Measurements from ENCODE around the gene DIAPH2. TPM values are rescaled to one million over a fixed set of nuclear protein-coding genes. Genes with fewer than 3 reads are reported as not detected.

DIAPH2 gene
- total RNA-seq, 1 experiment from 2014 or later, result 0.89 TPM

- no peaks in the 10 kb centered on the region for H3K27me3 ChIP-seq (ENCODE audit: low read length)
- peaks cover 49% of the 10 kb centered on the region for H3K4me1 ChIP-seq (ENCODE audit: low read length)
- no peaks in the 10 kb centered on the region for H3K9me2 ChIP-seq (replicated peaks; ENCODE audit: insufficient read depth, low read length)
- H2AFZ ChIP-seq (ENCODE audit: low read length), result peak overlapping the region; percentile 17; the same call in 1 of the 2 replicates
- H3K36me3 ChIP-seq (ENCODE audit: insufficient read depth, low read length), result no peaks in the 10 kb centered on the region
- H4K20me1 ChIP-seq (ENCODE audit: insufficient read depth, low read depth, low read length), result no peaks in the 10 kb centered on the region
- peak overlapping the region; percentile 24 for H3K4me2 ChIP-seq (ENCODE audit: low read depth, low read length, poor library complexity, severe bottlenecking)
- no peaks in the 10 kb centered on the region for H3K9me3 ChIP-seq (ENCODE audit: low read length)
- DNase-seq, result peak; percentile 62
- peak overlapping the region; percentile 66 for H3K27ac ChIP-seq (ENCODE audit: low read length)
- H3K4me3 ChIP-seq (ENCODE audit: low read length), result no peak overlapping the region
- no peaks in the 10 kb centered on the region for H3K79me2 ChIP-seq (ENCODE audit: low read length)
- no peak overlapping the region for H3K9ac ChIP-seq (ENCODE audit: low read length)
Observed at GRCh38 chrX:97334850-97335249, 650.2 kb downstream of the DIAPH2 start.

GRCh38 chrX:97344724-97345123 lies 660.1 kb downstream of the DIAPH2 start:
- H3K4me2 ChIP-seq (ENCODE audit: low read depth, low read length, poor library complexity, severe bottlenecking), result peak overlapping the region; percentile 43
- no peaks in the 10 kb centered on the region for H3K9me2 ChIP-seq (replicated peaks; ENCODE audit: insufficient read depth, low read length)
- no peaks in the 10 kb centered on the region for H3K27me3 ChIP-seq (ENCODE audit: low read length)
- no peaks in the 10 kb centered on the region for H3K36me3 ChIP-seq (ENCODE audit: insufficient read depth, low read length)
- peak overlapping the region; percentile 44 for H3K27ac ChIP-seq (ENCODE audit: low read length)
- DNase-seq, result no peak
- H3K4me1 ChIP-seq (ENCODE audit: low read length), result peaks cover 48% of the 10 kb centered on the region
- no peaks in the 10 kb centered on the region for H3K79me2 ChIP-seq (ENCODE audit: low read length)
- peak overlapping the region; percentile 7; the same call in 1 of the 2 replicates for H3K9ac ChIP-seq (ENCODE audit: low read length)
- H4K20me1 ChIP-seq (ENCODE audit: insufficient read depth, low read depth, low read length), result no peaks in the 10 kb centered on the region
- H3K9me3 ChIP-seq (ENCODE audit: low read length), result no peaks in the 10 kb centered on the region
- H2AFZ ChIP-seq (ENCODE audit: low read length), result 0 out of 2 replicates have a peak overlapping the region, but pooled peaks have one; percentile 30
- peak overlapping the region; percentile 13; the same call in 1 of the 2 replicates for H3K4me3 ChIP-seq (ENCODE audit: low read length)

- H3K27ac ChIP-seq (ENCODE audit: low read length), result no peak overlapping the region
- H3K4me2 ChIP-seq (ENCODE audit: low read depth, low read length, poor library complexity, severe bottlenecking), result no peak overlapping the region
- no peak overlapping the region for H2AFZ ChIP-seq (ENCODE audit: low read length)
- H3K4me1 ChIP-seq (ENCODE audit: low read length), result peaks cover 35% of the 10 kb centered on the region
- H3K9ac ChIP-seq (ENCODE audit: low read length), result no peak overlapping the region
- no peak overlapping the region for H3K4me3 ChIP-seq (ENCODE audit: low read length)
- H4K20me1 ChIP-seq (ENCODE audit: insufficient read depth, low read depth, low read length), result no peaks in the 10 kb centered on the region
- H3K79me2 ChIP-seq (ENCODE audit: low read length), result no peaks in the 10 kb centered on the region
- H3K9me3 ChIP-seq (ENCODE audit: low read length), result no peaks in the 10 kb centered on the region
- no peak for DNase-seq
- H3K27me3 ChIP-seq (ENCODE audit: low read length), result no peaks in the 10 kb centered on the region
- no peaks in the 10 kb centered on the region for H3K9me2 ChIP-seq (replicated peaks; ENCODE audit: insufficient read depth, low read length)
- no peaks in the 10 kb centered on the region for H3K36me3 ChIP-seq (ENCODE audit: insufficient read depth, low read length)
Observed at GRCh38 chrX:97358941-97359340, 674.3 kb downstream of the DIAPH2 start.

GRCh38 chrX:97363843-97364242 lies 679.2 kb downstream of the DIAPH2 start:
- peak overlapping the region; percentile 86 for H3K27ac ChIP-seq (ENCODE audit: low read length)
- no peaks in the 10 kb centered on the region for H4K20me1 ChIP-seq (ENCODE audit: insufficient read depth, low read depth, low read length)
- peaks cover 28% of the 10 kb centered on the region for H3K4me1 ChIP-seq (ENCODE audit: low read length)
- peak overlapping the region; percentile 47; the same call in 1 of the 2 replicates for H2AFZ ChIP-seq (ENCODE audit: low read length)
- no peaks in the 10 kb centered on the region for H3K27me3 ChIP-seq (ENCODE audit: low read length)
- peak; percentile 54 for DNase-seq
- no peaks in the 10 kb centered on the region for H3K36me3 ChIP-seq (ENCODE audit: insufficient read depth, low read length)
- H3K4me3 ChIP-seq (ENCODE audit: low read length), result no peak overlapping the region
- no peaks in the 10 kb centered on the region for H3K9me3 ChIP-seq (ENCODE audit: low read length)
- H3K9me2 ChIP-seq (replicated peaks; ENCODE audit: insufficient read depth, low read length), result no peaks in the 10 kb centered on the region
- H3K79me2 ChIP-seq (ENCODE audit: low read length), result no peaks in the 10 kb centered on the region
- H3K9ac ChIP-seq (ENCODE audit: low read length), result 0 out of 2 replicates have a peak overlapping the region, but pooled peaks have one; percentile 17
- peak overlapping the region; percentile 50 for H3K4me2 ChIP-seq (ENCODE audit: low read depth, low read length, poor library complexity, severe bottlenecking)

- Histone ChIP-seq H3K4me1 (ENCODE audit: low read length) (peaks cover 46% of the 10 kb centered on the region), H3K4me2 (ENCODE audit: low read depth, low read length, poor library complexity, severe bottlenecking) (no peak overlapping the region), H2AFZ (ENCODE audit: low read length) (no peak overlapping the region), H3K27me3 (ENCODE audit: low read length) (no peaks in the 10 kb centered on the region), H3K9me3 (ENCODE audit: low read length) (no peaks in the 10 kb centered on the region), H3K79me2 (ENCODE audit: low read length) (no peaks in the 10 kb centered on the region), H3K9ac (ENCODE audit: low read length) (no peak overlapping the region), H3K36me3 (ENCODE audit: insufficient read depth, low read length) (no peaks in the 10 kb centered on the region), H4K20me1 (ENCODE audit: insufficient read depth, low read depth, low read length) (no peaks in the 10 kb centered on the region), H3K27ac (ENCODE audit: low read length) (peak overlapping the region; percentile 60), H3K9me2 (replicated peaks; ENCODE audit: insufficient read depth, low read length) (no peaks in the 10 kb centered on the region), H3K4me3 (ENCODE audit: low read length) (no peak overlapping the region)
- no peak for DNase-seq
Observed at GRCh38 chrX:97366237-97366636, 681.6 kb downstream of the DIAPH2 start.

- Histone ChIP-seq H3K9me2 (replicated peaks; ENCODE audit: insufficient read depth, low read length) (no peaks in the 10 kb centered on the region), H3K4me1 (ENCODE audit: low read length) (peaks cover 55% of the 10 kb centered on the region), H3K4me3 (ENCODE audit: low read length) (no peak overlapping the region), H3K9me3 (ENCODE audit: low read length) (no peaks in the 10 kb centered on the region), H3K4me2 (ENCODE audit: low read depth, low read length, poor library complexity, severe bottlenecking) (no peak overlapping the region), H3K36me3 (ENCODE audit: insufficient read depth, low read length) (no peaks in the 10 kb centered on the region), H3K79me2 (ENCODE audit: low read length) (no peaks in the 10 kb centered on the region), H3K27me3 (ENCODE audit: low read length) (no peaks in the 10 kb centered on the region), H3K27ac (ENCODE audit: low read length) (peak overlapping the region; percentile 60), H4K20me1 (ENCODE audit: insufficient read depth, low read depth, low read length) (no peaks in the 10 kb centered on the region), H3K9ac (ENCODE audit: low read length) (no peak overlapping the region), H2AFZ (ENCODE audit: low read length) (no peak overlapping the region)
- DNase-seq, result no peak
Observed at GRCh38 chrX:97367125-97367524, 682.5 kb downstream of the DIAPH2 start.

- no peaks in the 10 kb centered on the region for H3K9me2 ChIP-seq (replicated peaks; ENCODE audit: insufficient read depth, low read length)
- no peaks in the 10 kb centered on the region for H3K79me2 ChIP-seq (ENCODE audit: low read length)
- no peak overlapping the region for H3K4me3 ChIP-seq (ENCODE audit: low read length)
- peak overlapping the region; percentile 32 for H2AFZ ChIP-seq (ENCODE audit: low read length)
- peaks cover 60% of the 10 kb centered on the region for H3K4me1 ChIP-seq (ENCODE audit: low read length)
- H3K36me3 ChIP-seq (ENCODE audit: insufficient read depth, low read length), result no peaks in the 10 kb centered on the region
- H3K9ac ChIP-seq (ENCODE audit: low read length), result no peak overlapping the region
- peak overlapping the region; percentile 98 for H3K27ac ChIP-seq (ENCODE audit: low read length)
- no peak for DNase-seq
- no peaks in the 10 kb centered on the region for H3K9me3 ChIP-seq (ENCODE audit: low read length)
- H4K20me1 ChIP-seq (ENCODE audit: insufficient read depth, low read depth, low read length), result no peaks in the 10 kb centered on the region
- H3K4me2 ChIP-seq (ENCODE audit: low read depth, low read length, poor library complexity, severe bottlenecking), result no peak overlapping the region
- no peaks in the 10 kb centered on the region for H3K27me3 ChIP-seq (ENCODE audit: low read length)
Observed at GRCh38 chrX:97369947-97370346, 685.3 kb downstream of the DIAPH2 start.

GRCh38 chrX:97372001-97372766 lies 687.5 kb downstream of the DIAPH2 start:
- peak; percentile 92 for DNase-seq
- Histone ChIP-seq H3K4me2 (ENCODE audit: low read depth, low read length, poor library complexity, severe bottlenecking) (peak overlapping the region; percentile 59), H3K9me3 (ENCODE audit: low read length) (no peaks in the 10 kb centered on the region), H2AFZ (ENCODE audit: low read length) (no peak overlapping the region), H3K27me3 (ENCODE audit: low read length) (no peaks in the 10 kb centered on the region), H3K9me2 (replicated peaks; ENCODE audit: insufficient read depth, low read length) (no peaks in the 10 kb centered on the region), H4K20me1 (ENCODE audit: insufficient read depth, low read depth, low read length) (no peaks in the 10 kb centered on the region), H3K79me2 (ENCODE audit: low read length) (no peaks in the 10 kb centered on the region), H3K9ac (ENCODE audit: low read length) (peak overlapping the region; percentile 67), H3K4me3 (ENCODE audit: low read length) (peak overlapping the region; percentile 45), H3K27ac (ENCODE audit: low read length) (peak overlapping the region; percentile 98), H3K4me1 (ENCODE audit: low read length) (peaks cover 63% of the 10 kb centered on the region), H3K36me3 (ENCODE audit: insufficient read depth, low read length) (no peaks in the 10 kb centered on the region)
